DMS153 (cell line): ENCODE measurements around the gene FNDC5.

ENCODE experiments used
- DNase-seq: peaks from one replicate; lab custom pipeline; 2025; lab: John Stamatoyannopoulos, UW

FNDC5 gene

DNA sequence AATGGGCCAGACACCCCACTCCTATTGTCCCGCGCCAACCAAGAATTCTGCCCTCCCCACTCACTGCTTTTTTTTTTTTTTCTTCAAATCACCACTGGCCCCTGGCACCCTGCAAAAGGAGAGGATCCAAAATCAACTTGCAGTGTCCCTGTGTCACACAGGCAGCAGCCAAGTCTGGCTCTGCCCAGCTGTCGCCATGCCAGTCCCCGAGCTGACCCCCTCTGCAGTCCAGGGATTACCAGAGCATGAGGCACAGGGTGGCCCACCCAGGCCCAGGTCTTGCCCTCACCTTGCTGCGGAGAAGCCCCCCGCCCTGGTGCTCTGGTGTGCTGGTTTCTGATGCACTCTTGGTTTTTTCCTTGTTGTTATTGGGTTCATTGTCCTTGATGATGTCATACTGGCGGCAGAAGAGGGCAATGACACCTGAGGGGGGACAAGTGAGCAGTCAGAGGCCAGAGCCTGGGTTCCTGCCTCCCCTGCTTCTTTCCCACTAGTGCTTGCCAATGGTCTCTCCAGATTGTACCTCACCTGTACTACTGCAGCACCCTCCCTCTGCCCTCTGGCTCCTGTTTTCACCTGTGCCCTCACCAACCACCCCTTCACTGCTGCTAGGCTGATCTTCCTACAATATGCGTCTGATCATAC lies 6.2 kb downstream of the FNDC5 start:
- DNase-seq: no peak

DNA sequence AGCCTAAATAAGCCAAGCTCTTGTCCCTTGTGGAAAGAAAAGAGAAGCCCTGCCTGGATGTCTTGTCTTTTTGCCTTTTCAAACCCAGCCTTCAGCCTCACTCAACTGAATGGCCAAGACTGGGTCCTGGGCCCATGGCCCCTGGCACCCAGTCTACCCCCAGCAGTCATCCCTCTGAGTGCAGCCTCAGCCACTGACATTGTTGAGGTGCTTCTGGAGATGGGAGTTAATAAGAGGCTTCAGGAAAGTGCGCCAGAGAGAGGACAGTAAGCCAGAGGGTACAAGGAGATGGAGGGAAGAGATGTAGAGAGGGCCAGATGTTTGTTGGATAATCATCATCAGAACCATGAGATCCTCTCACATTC lies 6.8 kb downstream of the FNDC5 start:
- no peak for DNase-seq

DNA sequence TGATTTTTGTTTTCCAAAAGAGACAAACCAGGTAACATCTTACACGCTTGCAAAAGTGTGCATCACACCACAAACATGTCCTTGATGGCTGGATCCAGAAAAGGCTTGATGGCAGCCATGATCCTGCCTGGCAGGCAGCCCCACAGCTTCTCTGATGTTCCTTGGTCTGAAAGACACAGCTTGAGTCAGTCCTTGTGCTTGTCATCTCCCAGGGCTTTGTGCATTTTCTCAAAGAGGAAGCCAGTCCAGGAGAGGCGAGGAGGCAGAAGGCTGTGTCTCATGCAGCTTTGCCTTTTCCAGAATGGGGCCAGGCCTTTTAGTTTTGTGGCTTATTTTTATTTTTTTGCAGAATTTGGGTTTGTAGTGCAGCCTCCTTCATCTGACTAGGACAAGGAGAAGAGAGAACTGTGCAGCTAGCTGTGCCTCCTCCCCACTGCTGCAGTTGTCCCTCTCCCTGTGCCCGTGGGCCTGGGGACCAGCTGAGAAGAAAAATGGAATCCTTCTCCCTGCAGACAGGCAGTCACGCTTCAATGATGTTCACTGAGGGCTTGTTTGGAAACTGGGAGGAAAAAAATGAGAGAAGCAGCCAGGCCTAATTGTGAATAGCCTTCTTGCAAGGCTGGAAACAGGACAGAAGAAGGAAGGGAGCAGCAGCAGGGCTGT lies 7.4 kb downstream of the FNDC5 start:
- no peak for DNase-seq

DNA sequence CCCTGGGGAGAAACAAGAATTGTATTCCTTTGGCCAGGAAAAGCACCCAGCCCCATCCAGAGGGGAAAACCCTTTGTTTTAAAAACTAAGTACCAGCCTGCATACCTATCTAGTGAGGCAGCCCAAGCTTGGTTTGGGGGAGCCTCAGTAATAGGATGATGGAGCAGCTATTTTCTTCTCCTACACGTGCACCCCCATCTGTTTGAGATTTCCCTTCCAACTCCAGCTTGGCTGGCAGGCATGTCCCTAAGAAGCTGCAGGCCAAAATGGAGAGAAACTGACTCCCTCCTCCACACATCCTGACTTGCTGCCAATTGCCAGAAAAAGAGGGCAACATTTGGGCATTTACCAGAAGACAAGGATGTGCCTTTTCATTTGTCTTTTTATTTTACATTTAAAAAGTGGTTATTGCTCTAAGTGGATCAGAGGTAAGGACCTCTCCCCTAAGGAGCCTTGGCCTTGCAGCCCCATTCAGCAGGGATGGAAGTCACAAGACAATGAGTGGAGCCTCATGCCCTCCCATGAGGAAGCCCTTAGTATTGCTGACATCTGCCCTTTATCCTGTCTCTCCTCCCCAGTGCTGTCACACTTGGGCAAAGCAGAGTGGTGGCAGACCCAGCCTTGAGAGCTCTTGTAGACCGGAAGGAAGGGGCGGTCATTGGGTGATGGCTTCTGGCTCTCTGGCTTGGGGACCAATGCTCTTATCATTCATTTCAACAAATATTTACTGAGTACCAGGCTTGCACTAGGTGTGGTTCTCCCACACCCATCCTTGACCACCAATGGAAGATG lies 8.6 kb downstream of the FNDC5 start:
- DNase-seq: no peak

DNA sequence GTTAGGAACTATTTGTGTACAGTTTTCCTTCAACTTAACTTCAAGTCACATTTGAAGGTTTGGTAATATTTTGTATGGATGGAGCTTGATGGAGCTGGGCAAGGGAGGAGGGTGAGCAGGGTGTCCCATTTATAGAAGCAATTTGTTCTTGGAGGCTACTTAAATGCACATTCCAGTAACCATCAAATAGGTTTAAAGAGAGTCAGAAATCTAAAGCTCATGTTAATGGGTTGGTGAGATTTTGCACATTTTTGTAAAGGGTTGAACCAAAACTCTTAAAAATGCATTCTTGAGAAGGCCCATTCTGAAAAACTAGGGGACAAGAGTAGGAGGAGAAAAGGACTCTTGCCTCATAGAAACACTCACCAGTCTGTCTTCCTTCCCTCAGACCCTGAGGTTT lies 10.1 kb downstream of the FNDC5 start:
- no peak for DNase-seq

DNA sequence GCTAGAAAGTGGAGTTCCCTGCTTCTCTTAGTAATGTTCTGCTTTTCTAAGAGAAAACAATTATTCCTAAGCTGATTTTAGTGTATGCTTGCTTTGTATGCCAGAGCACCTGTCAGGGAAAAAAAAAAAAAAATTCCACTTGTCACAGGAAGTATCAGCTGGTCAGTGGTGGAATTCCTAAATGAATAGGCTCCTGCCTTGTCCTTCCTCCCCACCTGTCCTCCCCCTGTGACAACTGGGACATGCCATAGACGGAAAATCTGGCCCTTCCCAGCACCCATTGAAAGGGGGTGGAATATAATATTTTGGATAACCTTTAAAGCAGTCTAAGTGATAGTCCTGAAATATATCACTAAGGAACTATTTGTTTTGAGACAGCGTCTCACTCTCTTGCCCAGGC lies 10.8 kb downstream of the FNDC5 start:
- DNase-seq: no peak

DNA sequence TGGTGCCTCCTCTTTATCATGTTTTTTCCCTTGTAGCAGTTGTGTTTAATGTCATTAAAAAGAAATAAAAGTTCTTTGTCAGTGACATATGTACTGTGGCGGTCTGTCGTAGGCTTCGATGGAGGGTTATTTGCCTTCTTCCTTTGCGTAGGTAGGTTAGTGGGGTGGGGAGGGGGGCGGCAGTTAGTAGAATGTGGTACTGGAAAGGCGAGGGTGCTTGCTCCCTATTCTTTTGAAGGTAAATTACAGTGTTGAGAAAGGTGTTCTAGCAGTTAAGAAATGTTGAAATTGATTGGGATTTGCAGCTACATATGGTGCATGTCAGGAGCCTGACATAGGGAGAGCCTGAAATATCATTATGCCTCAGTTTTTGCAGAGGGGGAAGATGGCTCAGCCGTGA lies 11.9 kb downstream of the FNDC5 start:
- no peak for DNase-seq

DNA sequence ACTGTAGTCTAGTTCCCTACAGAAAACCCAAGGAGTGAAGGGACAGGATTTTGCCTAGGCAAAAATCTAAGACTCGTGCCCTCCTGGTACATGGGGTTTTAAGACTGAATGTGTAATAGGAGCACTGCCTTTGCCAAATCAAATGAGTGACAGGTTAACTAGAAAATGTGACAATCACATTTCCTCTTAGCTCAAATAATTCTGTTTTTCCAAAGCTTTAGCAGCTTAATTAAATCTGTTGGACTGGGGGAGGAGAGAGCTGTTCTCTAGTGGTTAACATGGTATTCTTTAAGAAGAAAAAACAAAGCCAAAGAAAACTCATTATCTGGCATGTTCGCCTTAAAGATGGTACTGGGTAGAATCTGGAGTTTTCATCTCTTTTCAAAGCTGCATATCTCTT lies 12.6 kb downstream of the FNDC5 start:
- DNase-seq: no peak

DNA sequence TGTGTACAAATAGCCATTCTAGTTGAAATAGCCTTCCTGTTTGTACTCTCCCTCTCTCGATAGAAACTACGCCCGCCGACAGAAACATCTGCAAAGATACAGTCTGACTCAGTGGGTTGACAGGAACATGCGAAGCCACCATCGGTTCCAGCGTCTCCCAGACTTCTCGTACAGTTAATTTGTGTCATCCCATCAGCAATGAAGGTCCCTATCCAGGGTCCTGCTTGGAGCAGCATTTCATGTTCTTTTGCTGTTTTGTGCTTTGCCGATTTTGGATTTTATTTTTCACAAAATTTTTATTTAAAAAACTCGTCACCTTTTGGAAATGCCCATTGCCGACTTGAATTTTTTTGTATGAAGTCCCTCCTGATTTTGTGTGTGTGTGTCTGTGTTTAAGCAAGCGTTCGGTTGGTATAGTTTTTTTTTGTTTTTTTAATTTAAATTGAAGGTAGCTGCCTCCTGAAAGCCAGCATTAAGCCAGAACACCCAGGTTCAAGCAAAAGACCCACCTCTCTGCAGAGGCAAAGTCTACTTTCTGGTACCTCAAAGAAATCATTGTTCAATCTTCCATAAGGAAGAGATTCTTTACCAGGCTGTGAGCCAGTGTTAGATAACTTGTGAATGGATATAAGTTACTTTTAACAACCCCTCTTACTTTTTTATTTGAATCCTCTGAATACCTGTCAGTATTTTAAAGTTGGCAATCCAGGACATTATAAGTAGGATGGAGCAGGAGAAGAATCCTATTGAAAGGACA lies 14.7 kb downstream of the FNDC5 start:
- no peak for DNase-seq

DNA sequence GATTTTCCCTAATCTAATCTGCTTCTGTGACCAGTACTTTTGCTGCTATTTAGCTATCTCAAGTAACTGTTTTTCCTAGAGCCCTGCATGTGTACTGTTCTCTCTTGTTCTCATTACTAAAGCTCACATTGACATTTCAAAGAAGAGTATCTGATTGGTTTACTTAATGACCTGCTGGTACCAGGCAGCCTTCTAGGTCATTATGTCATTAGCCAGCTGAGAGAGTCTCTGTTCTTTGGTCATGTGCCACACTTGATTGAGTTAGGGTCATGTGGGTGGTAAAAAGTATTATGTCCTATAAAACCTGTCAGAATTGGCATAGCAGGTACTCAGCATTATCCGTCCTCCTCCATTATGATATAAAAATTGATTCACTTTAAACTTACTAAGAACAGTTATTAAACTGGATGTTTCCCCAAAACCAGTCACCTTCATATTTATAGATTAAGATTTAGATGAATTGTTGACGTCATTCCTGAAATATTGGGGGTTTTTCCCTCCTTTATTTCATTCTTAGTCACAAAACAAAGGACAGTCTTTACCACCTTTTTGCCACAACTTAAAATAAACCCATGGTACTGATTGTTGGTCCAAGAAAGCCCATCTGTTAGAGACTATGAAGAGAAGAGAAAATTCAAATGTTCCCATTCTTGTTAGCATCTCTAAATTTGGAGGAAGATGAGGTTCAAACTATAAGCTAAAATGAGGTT lies 22.2 kb downstream of the FNDC5 start:
- no peak for DNase-seq

DNA sequence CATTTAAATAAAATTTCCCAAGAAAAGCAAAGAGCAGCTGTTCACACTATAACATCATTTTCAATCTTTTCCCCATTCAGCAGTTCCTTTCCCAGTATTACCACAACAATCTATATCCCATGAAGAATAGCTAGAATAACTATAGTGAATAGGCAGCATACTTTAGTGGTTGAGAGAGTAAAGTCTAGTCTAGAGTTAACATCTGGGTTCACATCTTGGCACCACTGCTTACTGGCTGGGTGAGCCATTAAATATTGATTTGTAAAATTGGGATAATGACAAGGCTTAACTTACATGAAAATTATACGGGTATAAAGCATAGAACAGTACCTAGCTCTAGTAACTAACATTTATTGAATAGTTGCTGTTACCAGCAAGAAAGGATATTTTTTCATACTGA lies 38.8 kb downstream of the FNDC5 start:
- DNase-seq: no peak

DNA sequence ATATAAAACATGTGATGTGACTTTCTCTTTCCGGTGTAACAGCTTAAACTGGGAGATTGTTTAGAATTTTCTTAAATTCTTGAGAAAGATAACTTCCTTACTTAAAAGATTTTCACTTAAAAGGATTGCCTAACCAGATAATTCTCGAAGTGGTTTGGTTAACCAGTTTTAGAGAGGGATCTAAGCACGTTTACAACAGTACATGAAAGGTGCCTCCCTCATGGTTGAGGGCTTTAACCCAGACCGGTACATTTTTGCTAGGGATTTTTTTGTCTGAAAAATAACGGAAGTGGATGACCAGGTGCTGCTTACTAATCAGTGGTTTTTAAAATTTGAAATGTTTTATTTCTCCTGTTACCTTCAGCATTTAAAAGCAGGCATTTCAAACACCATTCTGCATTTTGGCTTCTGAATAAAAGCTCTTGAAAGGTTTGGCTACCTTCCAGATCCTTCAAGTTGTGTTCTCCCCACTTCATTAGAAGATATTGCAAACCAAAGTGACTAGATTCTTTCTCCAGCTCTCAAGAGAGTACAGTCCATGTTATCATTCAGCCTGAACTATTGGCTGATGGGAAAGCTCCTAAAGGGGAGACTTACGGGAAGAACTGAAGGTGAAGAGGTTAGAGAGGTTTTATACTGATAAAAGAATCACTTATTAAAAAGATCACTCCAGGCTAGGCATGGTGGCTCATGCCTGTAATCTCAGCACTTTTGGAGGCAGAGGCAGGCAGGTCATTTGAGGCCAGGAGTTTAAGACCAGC lies 40.4 kb downstream of the FNDC5 start:
- no peak for DNase-seq

DNA sequence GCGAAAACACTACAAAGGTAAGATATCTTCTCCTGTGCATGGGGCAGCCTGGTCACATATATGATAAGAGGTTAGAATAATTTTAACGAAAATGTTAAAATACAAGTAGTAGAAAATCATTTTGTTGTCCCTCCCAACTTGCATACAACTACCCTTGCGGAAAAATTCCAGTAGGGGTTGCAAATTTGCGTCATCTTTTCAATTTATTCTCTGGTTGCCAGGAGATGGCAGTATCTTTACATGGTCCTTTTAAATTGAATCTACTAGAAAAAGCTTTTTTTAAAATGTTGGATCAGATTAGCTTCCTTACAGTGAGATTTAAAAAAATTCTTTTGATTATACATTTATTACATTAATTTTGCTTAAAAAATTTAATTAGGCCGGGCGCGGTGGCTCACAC lies 42.4 kb downstream of the FNDC5 start:
- DNase-seq: no peak

DNA sequence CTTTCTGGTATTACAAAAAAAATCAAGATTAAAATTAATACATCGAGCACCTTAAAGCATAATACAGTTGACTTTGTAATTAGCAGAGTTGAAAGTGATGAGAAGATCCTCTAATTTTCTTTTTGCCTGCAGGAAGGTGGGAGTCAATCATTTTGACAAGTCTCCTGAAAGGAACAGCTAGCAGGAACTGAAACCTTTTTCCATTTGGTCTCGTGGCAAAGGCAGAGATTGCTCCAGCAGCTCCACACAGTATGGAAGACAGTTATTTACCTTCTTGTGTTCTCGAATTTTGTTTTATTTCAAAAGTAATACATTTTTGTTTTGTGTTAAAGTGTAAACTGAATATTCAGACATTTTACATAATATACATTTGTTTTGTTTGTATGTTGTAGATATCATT lies 45.5 kb downstream of the FNDC5 start:
- no peak for DNase-seq

DNA sequence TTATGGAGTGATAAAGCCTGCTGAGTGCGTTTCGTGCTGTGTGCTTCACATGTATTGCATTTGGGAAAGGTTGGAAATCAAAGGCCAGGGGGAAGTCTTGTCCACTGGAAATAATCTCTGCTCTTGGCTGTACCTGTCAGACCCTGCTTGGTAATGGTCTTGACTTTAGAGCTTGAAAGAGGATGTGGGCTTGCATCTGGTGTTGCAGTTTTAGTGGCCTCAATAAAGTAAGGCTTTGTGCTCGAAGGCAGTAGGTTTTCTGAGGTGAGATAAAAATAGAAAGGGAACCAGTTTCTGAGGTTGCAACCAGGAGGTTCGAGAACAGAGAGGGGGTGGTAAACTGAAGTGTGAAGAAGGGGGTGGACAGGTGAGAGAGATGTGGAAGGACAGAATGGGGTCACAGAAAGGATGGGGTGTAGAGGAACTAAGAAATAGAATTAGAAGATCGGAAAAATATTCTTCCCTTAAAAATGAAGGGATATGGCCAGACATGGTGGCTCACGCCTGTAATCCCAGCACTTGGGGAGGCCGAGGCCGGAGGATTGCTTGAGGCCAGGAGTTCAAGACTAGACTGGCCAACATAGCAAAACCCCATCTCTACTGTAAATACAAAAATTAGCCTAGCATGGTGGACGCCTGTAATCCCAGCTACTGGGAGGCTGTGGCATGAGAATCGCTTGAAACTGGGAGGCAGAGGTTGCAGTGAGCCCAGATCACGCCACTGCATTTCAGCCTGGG lies 51.7 kb downstream of the FNDC5 start:
- DNase-seq: no peak

DNA sequence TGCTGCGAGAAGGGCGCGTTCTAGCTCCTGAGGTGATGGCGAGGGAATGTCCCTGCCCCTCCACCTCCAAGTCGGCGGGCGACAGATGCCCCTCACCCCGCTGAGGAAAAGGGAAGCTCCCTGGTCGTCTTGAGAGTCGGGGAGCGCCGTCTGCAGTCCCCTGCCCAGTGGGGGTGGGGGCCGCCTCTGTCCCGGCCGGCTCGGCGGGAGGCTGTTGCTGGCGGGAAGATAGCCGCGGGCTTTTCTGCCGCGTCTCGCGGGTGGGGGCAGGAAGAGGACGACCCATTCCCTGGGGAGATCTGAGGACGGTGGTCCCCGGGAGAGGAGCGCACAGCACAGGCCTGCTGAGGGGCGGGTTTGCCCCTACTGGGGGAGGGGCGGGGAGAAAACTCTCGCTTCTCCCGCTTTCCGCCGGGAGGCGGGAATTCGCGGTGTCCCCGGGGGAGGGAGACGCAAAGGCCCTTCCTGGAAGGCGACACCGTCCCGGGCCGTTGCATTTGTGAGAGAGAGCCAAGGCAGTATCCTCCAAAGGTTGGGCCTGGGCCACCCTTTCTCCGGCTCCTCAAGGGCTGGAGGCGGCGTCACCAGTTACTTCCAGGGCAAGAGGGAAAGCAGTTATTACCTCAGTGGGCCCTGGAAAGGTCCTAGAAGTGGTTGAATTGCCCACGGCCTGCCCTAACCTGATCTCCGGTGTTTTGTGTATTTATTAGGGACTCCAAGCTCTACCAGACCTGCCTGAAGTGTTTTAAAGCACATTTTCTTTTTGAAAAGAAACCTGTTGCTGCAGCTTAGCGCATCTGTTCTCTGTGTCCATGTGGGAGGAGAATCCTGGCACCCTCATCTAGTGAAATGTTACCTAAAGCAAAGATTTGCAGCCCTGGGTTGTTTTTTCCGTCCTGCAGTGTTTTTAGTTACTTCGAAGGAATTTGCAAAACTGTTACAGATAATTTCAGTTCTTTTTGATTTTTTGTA lies 52.6 kb downstream of the FNDC5 start:
- DNase-seq: peak; percentile 48

DNA sequence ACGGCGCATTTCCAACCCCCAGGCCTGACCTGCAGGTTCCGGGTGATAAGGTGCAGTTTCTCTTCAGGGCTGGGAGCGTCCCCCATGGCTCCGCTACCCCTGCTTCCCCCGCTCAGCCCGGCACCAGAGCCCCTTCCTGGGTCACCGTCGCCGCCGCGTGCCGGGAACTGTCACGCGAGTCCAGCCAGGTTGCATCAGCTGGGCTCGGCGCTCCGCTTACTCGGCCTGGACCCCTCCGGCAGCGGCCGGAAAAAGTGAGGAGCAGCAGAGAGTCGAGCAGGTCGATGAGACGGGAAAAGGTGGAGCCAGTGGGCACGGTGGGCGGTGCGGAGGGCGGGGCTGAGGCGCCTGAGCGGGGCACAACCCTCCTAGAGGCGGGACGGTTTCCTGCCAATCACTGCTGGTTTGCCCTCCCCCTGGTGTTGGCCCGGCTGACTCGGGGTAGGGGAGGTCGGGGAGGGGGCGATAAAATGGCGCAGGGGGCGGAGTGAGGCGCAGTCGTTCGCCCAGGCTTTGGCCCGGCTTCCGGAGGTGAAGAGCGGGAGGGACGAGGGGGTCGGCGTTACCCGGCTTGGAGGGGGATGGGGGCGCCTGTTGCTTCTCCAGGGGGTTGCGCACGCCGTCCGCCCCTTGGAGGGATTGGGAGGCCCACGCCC lies 53.4 kb downstream of the FNDC5 start, which contains the start of the genes S100PBP and YARS1:
Gene S100PBP (plus strand): TSS at position 495 of the 656 bp plus-strand sequence. CDS start 8,447 bp downstream, outside the sequence.
Gene YARS1 (minus strand): TSS at position 200 of the 656 bp plus-strand sequence. CDS start 114 bp downstream, at position 86.
- peak; percentile 99 for DNase-seq

DNA sequence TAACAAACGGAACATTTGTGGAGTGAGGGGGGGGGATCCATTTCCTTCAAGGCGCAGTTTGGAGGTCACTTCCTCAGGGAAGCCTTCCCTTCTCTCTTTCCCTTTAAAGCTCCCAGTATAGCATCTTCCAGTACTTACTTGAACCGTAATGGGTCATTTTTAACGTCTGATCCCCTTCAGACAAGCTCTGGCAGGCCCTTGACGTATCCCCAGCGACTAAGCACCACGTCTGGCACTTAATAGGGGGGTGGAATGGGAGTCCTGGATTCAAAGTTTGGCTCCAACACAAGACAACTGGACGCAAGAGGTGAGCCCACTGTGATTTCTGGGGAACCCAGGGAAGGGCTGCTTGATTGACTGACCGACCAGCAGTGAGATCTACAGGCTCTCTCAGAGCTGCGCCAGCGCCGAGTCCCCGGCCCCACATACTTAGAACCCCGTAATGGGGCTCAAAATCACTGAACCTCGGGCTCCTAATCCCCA lies 54.0 kb downstream of the FNDC5 start:
- peak; percentile 35 for DNase-seq
